ENCODE measurements around the gene KANSL1L.

KANSL1L gene

GRCh38 chr2:210174086-210174485 lies 2.9 kb upstream of the KANSL1L start:
- no peak for DNase-seq

- no peak for DNase-seq
Measured at GRCh38 chr2:210172219-210172575, 988 bp upstream of the KANSL1L start.

- DNase-seq: peak; percentile 97
Measured at GRCh38 chr2:210170446-210171303, 534 bp downstream of the KANSL1L start.

DNA sequence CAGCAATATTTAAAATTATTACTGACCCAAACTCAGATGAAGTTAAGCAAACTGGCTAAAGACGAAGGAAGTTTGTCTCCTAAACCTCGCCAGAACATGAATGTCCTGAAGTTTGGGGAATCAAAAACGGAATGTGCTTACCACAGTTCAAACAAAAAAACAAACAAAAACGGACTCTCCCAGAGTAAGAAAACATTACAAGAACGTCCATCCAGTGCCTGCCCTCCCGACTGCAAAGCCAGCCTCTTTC lies 1.1 kb downstream of the KANSL1L start:
- DNase-seq: no peak

- DNase-seq: no peak
Measured at GRCh38 chr2:210169516-210170195, 1.6 kb downstream of the KANSL1L start.

DNA sequence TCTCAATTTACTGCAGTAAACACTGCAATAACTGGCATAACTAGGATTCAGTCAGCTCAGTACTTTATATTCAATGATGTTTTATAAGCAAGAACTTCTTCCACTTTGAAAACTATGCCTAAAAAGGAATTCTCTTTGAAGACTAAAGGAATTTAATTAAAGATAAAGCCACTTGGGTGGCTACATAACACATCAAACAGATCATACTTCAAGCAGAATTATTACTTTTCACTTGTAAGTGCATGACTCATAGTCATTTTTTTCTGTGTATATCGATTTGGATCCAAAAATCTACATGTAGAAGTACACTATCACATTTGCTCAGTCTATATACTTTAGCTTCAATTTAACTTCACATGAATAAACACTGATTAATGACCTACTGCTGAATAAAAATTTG lies 4.0 kb downstream of the KANSL1L start:
- DNase-seq: no peak

- DNase-seq: no peak
Measured at GRCh38 chr2:210162466-210163124, 8.6 kb downstream of the KANSL1L start.

GRCh38 chr2:210159059-210159458 lies 12.2 kb downstream of the KANSL1L start:
- no peak for DNase-seq

DNA sequence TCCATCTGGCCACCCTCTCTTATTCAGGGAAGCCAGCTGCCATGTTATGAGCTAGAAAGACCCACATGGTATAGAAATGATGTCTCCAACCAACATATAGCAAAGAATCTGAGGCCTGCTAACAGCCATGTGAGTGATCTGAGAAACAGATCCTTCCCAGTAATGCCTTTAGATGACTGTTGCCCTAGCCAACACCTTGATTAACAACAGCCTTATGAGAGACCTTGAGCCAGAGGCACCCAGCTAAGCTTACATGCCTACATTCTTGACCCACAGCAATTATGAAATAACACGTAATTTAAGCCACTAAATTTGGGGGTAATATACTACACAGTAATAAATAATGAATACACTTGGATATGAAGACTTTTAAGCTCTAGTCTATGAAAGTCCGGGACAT lies 13.0 kb downstream of the KANSL1L start:
- DNase-seq: no peak

DNA sequence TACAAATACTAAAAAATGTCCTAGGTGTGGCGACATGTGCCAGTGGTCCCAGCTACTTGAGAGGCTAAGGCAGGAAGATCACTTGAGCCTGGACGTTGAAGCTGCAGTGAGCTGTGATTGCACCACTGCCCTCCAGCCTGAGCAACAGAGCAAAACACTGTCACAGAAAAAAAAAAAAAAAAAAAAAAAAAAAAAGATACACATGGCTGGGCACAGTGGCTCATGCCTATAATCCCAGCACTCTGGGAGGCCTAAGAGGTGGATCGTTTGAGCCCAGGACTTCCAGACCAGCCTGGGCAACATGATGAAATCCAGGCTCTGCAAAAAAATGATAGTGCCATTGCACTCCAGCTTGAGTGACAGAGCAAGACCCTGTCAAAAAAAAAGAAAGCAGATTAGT lies 13.7 kb downstream of the KANSL1L start:
- DNase-seq: no peak

DNA sequence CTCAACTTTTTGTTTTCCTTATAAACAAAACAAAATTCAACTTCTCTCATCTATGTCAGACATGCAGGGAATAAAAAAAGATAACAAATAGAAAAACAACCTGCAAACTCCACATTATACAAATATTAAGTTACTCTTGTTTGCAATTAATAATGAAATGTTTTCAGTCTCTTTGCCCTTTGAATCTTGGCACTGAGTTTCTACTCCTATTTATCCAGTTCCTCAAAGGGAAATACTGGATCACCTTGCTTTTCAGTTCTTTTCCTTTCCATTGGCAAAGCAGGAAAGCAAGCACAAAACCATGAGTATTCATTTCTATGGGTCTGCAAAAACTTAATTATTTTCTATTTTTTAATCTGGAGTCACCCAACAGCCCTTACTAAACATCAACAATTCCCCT lies 23.6 kb downstream of the KANSL1L start:
- no peak for DNase-seq

DNA sequence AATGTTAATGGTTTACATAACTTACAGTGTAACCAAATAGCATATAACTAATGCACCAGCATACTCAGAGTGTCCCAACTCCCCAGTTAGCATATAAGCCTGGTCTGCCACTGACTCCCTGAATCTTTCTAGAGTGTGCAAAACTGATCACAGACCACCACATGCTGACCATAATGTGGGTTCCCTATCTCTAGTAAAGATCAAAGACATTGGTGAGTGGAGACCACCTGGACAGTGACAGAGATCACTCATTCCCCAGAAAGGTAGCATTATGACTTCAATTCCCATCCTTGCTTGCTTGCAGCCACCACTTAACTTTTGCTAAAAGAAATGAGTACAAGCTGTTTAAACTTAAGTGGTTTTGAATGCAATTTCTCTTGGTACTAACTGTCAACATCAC lies 39.0 kb downstream of the KANSL1L start:
- DNase-seq: no peak

DNA sequence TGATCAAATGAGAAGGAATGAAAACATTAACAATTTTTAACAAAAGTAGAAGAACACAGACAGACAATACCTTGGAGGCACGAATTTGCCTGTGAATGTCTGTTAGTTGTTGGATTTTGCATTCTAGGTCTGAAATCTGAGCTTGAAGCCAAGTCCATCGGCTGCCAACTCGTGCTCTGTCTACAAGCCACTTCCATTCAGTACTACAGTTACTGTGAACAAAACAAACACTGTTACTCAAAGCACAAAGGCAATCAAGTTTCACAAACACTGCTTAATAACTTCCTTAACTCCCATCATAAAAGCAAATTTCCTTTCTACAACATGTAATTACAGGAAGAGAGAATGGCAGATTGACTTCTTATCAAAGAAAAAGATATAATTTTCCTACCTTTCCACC lies 42.2 kb downstream of the KANSL1L start:
- no peak for DNase-seq

- DNase-seq: no peak
Measured at GRCh38 chr2:210113614-210114235, 57.5 kb downstream of the KANSL1L start.

GRCh38 chr2:210112871-210113270 lies 58.3 kb downstream of the KANSL1L start:
- DNase-seq: no peak

- DNase-seq: no peak
Measured at GRCh38 chr2:210099940-210100339, 71.3 kb downstream of the KANSL1L start.

- DNase-seq: no peak
Measured at GRCh38 chr2:210094787-210095186, 76.4 kb downstream of the KANSL1L start.

- DNase-seq: no peak
Measured at GRCh38 chr2:210092791-210093190, 78.4 kb downstream of the KANSL1L start.

DNA sequence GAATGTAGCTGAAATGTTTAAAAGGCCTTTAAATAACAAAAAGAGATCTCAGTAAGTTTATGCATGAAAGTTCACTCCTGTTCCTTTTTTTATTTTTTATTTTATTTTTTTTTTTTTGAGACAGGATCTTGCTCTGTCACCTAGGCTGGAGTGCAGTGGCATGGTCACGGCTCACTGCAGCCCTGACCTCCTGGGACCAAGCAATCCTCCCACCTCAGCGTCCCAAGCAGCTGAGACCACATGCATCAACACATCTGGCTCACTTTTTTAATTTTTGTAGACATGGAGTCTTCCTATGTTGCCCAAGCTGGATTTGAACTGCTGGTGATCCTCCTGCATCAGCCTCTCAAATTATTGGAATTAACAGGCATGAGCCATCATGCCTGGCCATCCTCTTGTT lies 84.3 kb downstream of the KANSL1L start:
- DNase-seq: no peak

GRCh38 chr2:210086292-210086691 lies 84.9 kb downstream of the KANSL1L start:
- DNase-seq: no peak

GRCh38 chr2:210072922-210073509 lies 98.2 kb downstream of the KANSL1L start:
- no peak for DNase-seq

DNA sequence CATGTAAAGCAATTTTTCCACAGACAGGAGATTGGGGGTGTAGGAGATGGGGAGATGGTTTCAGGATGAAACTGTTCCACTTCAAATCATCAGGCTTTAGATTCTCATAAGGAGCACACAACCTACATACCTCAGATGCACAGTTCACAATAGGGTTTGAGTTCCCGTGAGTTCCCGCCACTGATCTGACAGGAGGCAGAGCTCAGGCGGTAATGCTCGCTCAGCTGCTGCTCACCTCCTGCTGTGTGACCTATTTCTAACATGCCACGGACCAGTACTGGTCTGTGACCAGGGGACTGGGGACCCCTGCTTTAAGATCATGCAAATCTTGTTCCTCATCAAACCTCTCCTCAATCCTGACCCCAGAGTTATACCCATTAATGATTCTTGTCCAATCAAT lies 98.7 kb downstream of the KANSL1L start:
- DNase-seq: no peak

GRCh38 chr2:210063306-210063705 lies 107.9 kb downstream of the KANSL1L start:
- no peak for DNase-seq

- DNase-seq: no peak
Measured at GRCh38 chr2:210055825-210056224, 115.4 kb downstream of the KANSL1L start.

All from activated naive CD4-positive, alpha-beta T cell treated with Interleukin-2 at 50 U/mL for 16 hours (primary cell).